ENCODE data around the gene UNC93A.
"Not testable (repeated sequence)": the region's sequence is repeated elsewhere in the genome, so short reads cannot be mapped to it uniquely, and the experiment has no call there.

Gene UNC93A

GRCh38 chr6:167245591-167245990, 45.5 kb upstream of the UNC93A start:
- no peaks in the 10 kb centered on the region for H3K36me3 ChIP-seq (replicated peaks)
- no peak for TF ChIP-seq CTCF (IDR thresholded peaks at IDR 0.05; ENCODE audit: low read depth, low read length, missing control alignments)
- no peaks in the 10 kb centered on the region for H3K27me3 ChIP-seq (replicated peaks)
- in situ Hi-C loops (cut with HindIII; ENCODE audit: low pct_ligation_motif_present, low sequenced_read_pairs): no loop called here
- DNase-seq: no peak
- H3K4me3 ChIP-seq (ENCODE audit: low read depth, low read length): no peak overlapping the region
- no peak overlapping the region for H3K27ac ChIP-seq

DNA sequence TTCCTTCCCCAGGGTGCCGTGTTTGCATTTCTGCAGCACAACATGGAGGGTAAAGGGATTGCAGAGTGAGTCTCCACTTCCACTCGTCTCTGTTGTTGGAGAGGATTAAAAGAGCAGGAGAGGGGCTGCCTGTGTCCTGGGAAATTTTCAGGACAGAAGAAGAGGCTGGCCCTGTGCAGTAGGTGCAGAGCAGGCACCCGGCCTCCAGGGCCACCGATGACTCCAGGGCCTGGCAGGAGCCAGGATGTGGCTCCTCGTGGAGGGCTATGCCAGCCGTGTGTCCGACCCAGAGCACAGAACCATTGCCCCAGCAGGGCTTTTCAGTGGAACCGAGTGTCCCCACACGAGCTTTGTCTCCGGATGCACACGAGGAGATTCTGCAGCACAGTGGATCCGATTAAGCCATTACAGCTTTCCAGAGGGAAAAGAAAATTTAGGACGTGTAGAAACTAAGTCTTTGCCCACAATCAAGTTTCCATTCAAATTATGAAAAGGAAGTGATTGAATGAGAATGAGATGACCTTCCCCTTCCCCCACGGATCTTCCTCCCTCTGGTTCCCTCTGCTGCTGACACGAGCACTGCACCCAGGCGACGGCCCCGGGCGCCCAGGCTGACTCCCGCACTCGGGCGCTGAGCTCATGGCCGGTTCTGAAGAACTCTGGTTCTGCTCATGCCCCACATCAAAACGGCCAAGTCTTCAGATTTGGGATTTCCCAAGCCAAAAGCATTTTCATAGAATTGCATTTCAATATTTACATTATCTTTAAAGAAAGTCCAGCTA, 43.1 kb upstream of the UNC93A start:
- Histone ChIP-seq H3K27ac (no peak overlapping the region), H3K4me3 (ENCODE audit: low read depth, low read length) (no peak overlapping the region), H3K36me3 (replicated peaks) (no peaks in the 10 kb centered on the region), H3K27me3 (replicated peaks) (no peaks in the 10 kb centered on the region)
- TF ChIP-seq CTCF (IDR thresholded peaks at IDR 0.05; ENCODE audit: low read depth, low read length, missing control alignments): no peak
- in situ Hi-C loops (cut with HindIII; ENCODE audit: low pct_ligation_motif_present, low sequenced_read_pairs): no loop called here
- DNase-seq: no peak

DNA sequence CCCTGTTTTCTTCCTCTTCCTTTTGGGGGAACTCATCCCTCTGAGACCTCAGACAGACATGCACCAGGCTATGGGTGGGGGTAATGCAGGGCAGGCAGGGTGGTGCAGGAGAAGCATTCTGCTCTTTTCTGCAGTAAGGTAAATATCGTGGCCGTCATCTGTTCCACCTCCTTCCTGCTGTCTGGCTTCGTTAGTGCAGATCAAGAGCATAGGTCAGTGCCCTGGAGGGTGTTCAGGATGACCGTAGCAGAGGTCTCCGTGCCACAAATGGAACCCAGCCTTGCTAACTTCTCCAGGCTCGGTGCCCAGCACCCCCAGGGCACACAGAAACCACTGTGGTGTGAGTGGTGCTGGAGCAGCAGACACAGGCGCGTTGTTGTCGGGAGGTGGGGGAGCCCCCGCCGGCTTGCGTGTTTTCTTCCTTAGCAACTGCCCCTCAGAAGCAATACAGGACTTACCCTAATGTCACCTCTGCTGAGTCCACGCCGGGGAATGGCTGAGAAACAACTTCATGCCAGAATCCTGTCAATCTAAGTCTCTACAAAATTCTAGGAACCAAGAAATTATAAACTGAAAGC, 42.1 kb upstream of the UNC93A start:
- H3K4me3 ChIP-seq (ENCODE audit: low read depth, low read length); H3K36me3 ChIP-seq (replicated peaks); DNase-seq; H3K27me3 ChIP-seq (replicated peaks); H3K27ac ChIP-seq; in situ Hi-C loops (cut with HindIII; ENCODE audit: low pct_ligation_motif_present, low sequenced_read_pairs): not testable (repeated sequence)

DNA sequence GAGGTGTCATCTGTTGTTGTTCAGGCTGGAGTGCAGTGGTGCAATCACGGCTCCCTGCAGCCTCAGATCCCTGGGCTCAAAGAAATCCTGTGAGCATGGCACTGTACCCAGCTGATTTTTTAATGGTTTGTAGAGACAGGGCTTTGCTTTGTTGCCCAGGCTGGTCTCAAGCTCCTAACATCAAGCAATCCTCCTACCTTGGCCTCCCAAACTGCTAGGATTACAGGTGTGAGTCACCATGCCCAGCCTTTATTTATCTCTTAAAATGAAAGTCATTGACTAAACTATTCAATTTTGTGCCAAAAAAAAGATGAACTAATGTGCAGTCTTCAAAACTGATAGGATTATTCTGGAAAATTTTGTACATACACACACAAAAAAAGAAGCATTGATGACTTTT, 38.8 kb upstream of the UNC93A start:
- TF ChIP-seq CTCF (IDR thresholded peaks at IDR 0.05; ENCODE audit: low read depth, low read length, missing control alignments): no peak
- in situ Hi-C loops (cut with HindIII; ENCODE audit: low pct_ligation_motif_present, low sequenced_read_pairs): no loop called here
- Histone ChIP-seq H3K27me3 (replicated peaks) (no peaks in the 10 kb centered on the region), H3K4me3 (ENCODE audit: low read depth, low read length) (no peak overlapping the region), H3K36me3 (replicated peaks) (no peaks in the 10 kb centered on the region), H3K27ac (no peak overlapping the region)
- no peak for DNase-seq

- TF ChIP-seq CTCF (IDR thresholded peaks at IDR 0.05; ENCODE audit: low read depth, low read length, missing control alignments): no peak
- no peak overlapping the region for H3K27ac ChIP-seq
- H3K4me3 ChIP-seq (ENCODE audit: low read depth, low read length): no peak overlapping the region
- no peaks in the 10 kb centered on the region for H3K27me3 ChIP-seq (replicated peaks)
- no peak for DNase-seq
- in situ Hi-C loops (cut with HindIII; ENCODE audit: low pct_ligation_motif_present, low sequenced_read_pairs): no loop called here
- no peaks in the 10 kb centered on the region for H3K36me3 ChIP-seq (replicated peaks)
Observed at GRCh38 chr6:167255918-167256553, 35.1 kb upstream of the UNC93A start.

DNA sequence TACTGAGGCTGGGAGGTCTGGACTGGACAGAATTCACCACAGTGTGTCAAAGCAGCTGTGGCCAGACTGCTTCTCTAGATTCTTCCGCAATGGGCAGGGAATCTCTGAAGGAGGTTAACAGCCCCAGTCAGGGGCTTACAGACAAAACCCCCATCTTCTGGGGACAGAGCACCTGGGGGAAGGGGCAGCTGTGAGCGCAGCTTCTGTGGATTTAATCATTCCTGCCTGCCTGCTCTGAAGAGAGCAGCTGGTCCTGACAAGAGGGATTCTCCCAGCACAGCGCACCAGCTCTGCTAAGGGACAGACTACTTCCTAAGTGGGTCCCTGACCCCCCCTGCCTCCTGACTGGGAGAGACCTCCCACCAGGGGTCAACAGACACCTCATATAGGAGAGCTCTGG, 32.5 kb upstream of the UNC93A start:
- in situ Hi-C loops (cut with HindIII; ENCODE audit: low pct_ligation_motif_present, low sequenced_read_pairs): no loop called here
- no peak overlapping the region for H3K27ac ChIP-seq
- no peaks in the 10 kb centered on the region for H3K36me3 ChIP-seq (replicated peaks)
- TF ChIP-seq CTCF (IDR thresholded peaks at IDR 0.05; ENCODE audit: low read depth, low read length, missing control alignments): no peak
- no peak for DNase-seq
- no peak overlapping the region for H3K4me3 ChIP-seq (ENCODE audit: low read depth, low read length)
- H3K27me3 ChIP-seq (replicated peaks): no peaks in the 10 kb centered on the region

GRCh38 chr6:167266057-167266829, 24.9 kb upstream of the UNC93A start:
- H3K4me3 ChIP-seq (ENCODE audit: low read depth, low read length); in situ Hi-C loops (cut with HindIII; ENCODE audit: low pct_ligation_motif_present, low sequenced_read_pairs); H3K27me3 ChIP-seq (replicated peaks); H3K27ac ChIP-seq; H3K36me3 ChIP-seq (replicated peaks); DNase-seq: not testable (repeated sequence)

Measured in brain microvascular endothelial cell (primary cell).